Measurements from ENCODE around the gene ABCA2. TPM values are rescaled to one million over a fixed set of nuclear protein-coding genes. Genes with fewer than 3 reads are reported as not detected.
"Not testable (repeated sequence)": the region's sequence is repeated elsewhere in the genome, so short reads cannot be mapped to it uniquely, and the experiment has no call there.

Gene ABCA2
- total RNA-seq, 1 donor from 2014 or later = 55.1 TPM

GRCh38 chr9:137065336-137065967, 37.4 kb upstream of the ABCA2 start:
- no peaks in the 10 kb centered on the region for H3K9me3 Mint-ChIP-seq (ENCODE audit: unreplicated experiment)
- H3K4me1 Mint-ChIP-seq (ENCODE audit: unreplicated experiment) = peaks cover 4% of the 10 kb centered on the region
- no peak for TF ChIP-seq CTCF (IDR thresholded peaks at IDR 0.05)
- no peak overlapping the region for H3K27ac Mint-ChIP-seq (ENCODE audit: unreplicated experiment)
- H3K27me3 Mint-ChIP-seq (ENCODE audit: unreplicated experiment) = no peaks in the 10 kb centered on the region
- H3K4me3 Mint-ChIP-seq (ENCODE audit: unreplicated experiment) = no peak overlapping the region
- no peaks in the 10 kb centered on the region for H3K36me3 Mint-ChIP-seq (ENCODE audit: unreplicated experiment)
- DNase-seq (ENCODE audit: extremely low spot score, unreplicated experiment) = no peak

GRCh38 chr9:137064880-137065164, 36.8 kb upstream of the ABCA2 start:
- Mint-ChIP-seq H3K4me1 (ENCODE audit: unreplicated experiment) (peaks cover 3% of the 10 kb centered on the region), H3K9me3 (ENCODE audit: unreplicated experiment) (no peaks in the 10 kb centered on the region), H3K27me3 (ENCODE audit: unreplicated experiment) (no peaks in the 10 kb centered on the region), H3K27ac (ENCODE audit: unreplicated experiment) (no peak overlapping the region), H3K36me3 (ENCODE audit: unreplicated experiment) (no peaks in the 10 kb centered on the region), H3K4me3 (ENCODE audit: unreplicated experiment) (no peak overlapping the region)
- DNase-seq (ENCODE audit: extremely low spot score, unreplicated experiment) = no peak
- no peak for TF ChIP-seq CTCF (IDR thresholded peaks at IDR 0.05)

GRCh38 chr9:137064027-137064879, 36.2 kb upstream of the ABCA2 start:
- no peak for DNase-seq (ENCODE audit: extremely low spot score, unreplicated experiment)

GRCh38 chr9:137063311-137064026, 35.4 kb upstream of the ABCA2 start:
- H3K4me3 Mint-ChIP-seq (ENCODE audit: unreplicated experiment) = no peak overlapping the region
- H3K27ac Mint-ChIP-seq (ENCODE audit: unreplicated experiment) = no peak overlapping the region
- TF ChIP-seq CTCF (IDR thresholded peaks at IDR 0.05) = no peak

More at GRCh38 chr9:137064027-137064879, 36.2 kb upstream of the ABCA2 start:
- Mint-ChIP-seq H3K4me1 (ENCODE audit: unreplicated experiment) (peaks cover 3% of the 10 kb centered on the region), H3K4me3 (ENCODE audit: unreplicated experiment) (no peak overlapping the region), H3K9me3 (ENCODE audit: unreplicated experiment) (no peaks in the 10 kb centered on the region), H3K27me3 (ENCODE audit: unreplicated experiment) (no peaks in the 10 kb centered on the region), H3K27ac (ENCODE audit: unreplicated experiment) (no peak overlapping the region), H3K36me3 (ENCODE audit: unreplicated experiment) (no peaks in the 10 kb centered on the region)
- peak; percentile 91 for TF ChIP-seq CTCF (IDR thresholded peaks at IDR 0.05)

GRCh38 chr9:137062798-137063197, 34.8 kb upstream of the ABCA2 start:
- H3K9me3 Mint-ChIP-seq (ENCODE audit: unreplicated experiment); H3K36me3 Mint-ChIP-seq (ENCODE audit: unreplicated experiment); DNase-seq (ENCODE audit: extremely low spot score, unreplicated experiment); H3K27ac Mint-ChIP-seq (ENCODE audit: unreplicated experiment); H3K4me3 Mint-ChIP-seq (ENCODE audit: unreplicated experiment); H3K4me1 Mint-ChIP-seq (ENCODE audit: unreplicated experiment); H3K27me3 Mint-ChIP-seq (ENCODE audit: unreplicated experiment): not testable (repeated sequence)

More at GRCh38 chr9:137063311-137064026, 35.4 kb upstream of the ABCA2 start:
- DNase-seq (ENCODE audit: extremely low spot score, unreplicated experiment) = no peak
- no peaks in the 10 kb centered on the region for H3K9me3 Mint-ChIP-seq (ENCODE audit: unreplicated experiment)
- H3K36me3 Mint-ChIP-seq (ENCODE audit: unreplicated experiment) = no peaks in the 10 kb centered on the region
- H3K4me1 Mint-ChIP-seq (ENCODE audit: unreplicated experiment) = peaks cover 3% of the 10 kb centered on the region
- no peaks in the 10 kb centered on the region for H3K27me3 Mint-ChIP-seq (ENCODE audit: unreplicated experiment)

Data from osteocyte (in vitro differentiated cells).